ENCODE data around the gene MAP3K7CL.

DNA sequence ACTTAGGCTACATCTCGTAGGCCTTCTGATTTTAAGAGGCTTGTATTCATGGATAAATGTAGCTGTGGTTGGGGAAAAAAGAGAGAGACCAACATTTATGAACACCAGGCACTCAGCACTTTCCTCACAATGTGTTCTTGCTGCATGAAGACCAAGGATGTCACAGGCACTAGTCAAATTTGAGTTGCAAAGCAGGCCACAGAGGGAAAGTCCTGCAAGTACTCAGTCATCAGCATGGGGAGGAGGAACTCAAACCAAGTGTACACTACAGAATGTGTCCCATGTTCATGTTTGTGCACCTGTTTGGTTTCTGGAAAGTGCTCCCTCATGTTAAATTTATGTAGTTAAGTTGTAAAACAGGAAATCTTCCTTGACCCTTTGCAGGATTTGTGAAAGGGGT is 8.7 kb upstream of the MAP3K7CL start:
- TF ChIP-seq, protein P1, sequence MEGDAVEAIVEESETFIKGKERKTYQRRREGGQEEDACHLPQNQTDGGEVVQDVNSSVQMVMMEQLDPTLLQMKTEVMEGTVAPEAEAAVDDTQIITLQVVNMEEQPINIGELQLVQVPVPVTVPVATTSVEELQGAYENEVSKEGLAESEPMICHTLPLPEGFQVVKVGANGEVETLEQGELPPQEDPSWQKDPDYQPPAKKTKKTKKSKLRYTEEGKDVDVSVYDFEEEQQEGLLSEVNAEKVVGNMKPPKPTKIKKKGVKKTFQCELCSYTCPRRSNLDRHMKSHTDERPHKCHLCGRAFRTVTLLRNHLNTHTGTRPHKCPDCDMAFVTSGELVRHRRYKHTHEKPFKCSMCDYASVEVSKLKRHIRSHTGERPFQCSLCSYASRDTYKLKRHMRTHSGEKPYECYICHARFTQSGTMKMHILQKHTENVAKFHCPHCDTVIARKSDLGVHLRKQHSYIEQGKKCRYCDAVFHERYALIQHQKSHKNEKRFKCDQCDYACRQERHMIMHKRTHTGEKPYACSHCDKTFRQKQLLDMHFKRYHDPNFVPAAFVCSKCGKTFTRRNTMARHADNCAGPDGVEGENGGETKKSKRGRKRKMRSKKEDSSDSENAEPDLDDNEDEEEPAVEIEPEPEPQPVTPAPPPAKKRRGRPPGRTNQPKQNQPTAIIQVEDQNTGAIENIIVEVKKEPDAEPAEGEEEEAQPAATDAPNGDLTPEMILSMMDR (IDR thresholded peaks at IDR 0.05), result no peak
- no peak for TF ChIP-seq POLR2A (IDR thresholded peaks at IDR 0.05)

Measured in Peyer's patch (tissue), 4 donors.